Mesodermal cell (in vitro differentiated cells): ENCODE results near the gene KPTN. TPM values are rescaled to one million over a fixed set of nuclear protein-coding genes. Genes with fewer than 3 reads are reported as not detected.

Source experiments
- H3K27ac ChIP-seq: 2 replicates; pipeline ENCODE4 v1.7.0; 2013; ENCODE audit warnings: mild to moderate bottlenecking, low read depth, low read length, moderate library complexity; ENCODE audit not compliant: severe bottlenecking
- H3K36me3 ChIP-seq: 2 replicates; pipeline ENCODE4 v1.7.1; 2013; ENCODE audit warnings: mild to moderate bottlenecking, low read length, moderate library complexity; ENCODE audit not compliant: control insufficient read depth, insufficient read depth
- H3K4me1 ChIP-seq: one replicate; pipeline ENCODE4 v1.7.1; 2013; ENCODE audit warnings: mild to moderate bottlenecking, low read length; ENCODE audit not compliant: insufficient read depth, control insufficient read depth, poor library complexity, severe bottlenecking
- H3K4me3 ChIP-seq: 2 replicates; pipeline ENCODE4 v1.7.0; 2013; ENCODE audit warnings: low read length, control low read depth, mild to moderate bottlenecking; ENCODE audit not compliant: insufficient read depth, poor library complexity, severe bottlenecking; ENCODE audit errors: extremely low read depth
- H3K9me3 ChIP-seq: 2 replicates; pipeline ENCODE4 v1.7.1; 2013; ENCODE audit warnings: mild to moderate bottlenecking, low read length, moderate library complexity; ENCODE audit not compliant: control insufficient read depth
- WGBS, 2 experiments: methylation state at CpG; one replicate each; pipeline ENCODE4 v1.1.5; 2013; ENCODE audit warnings: missing lambda C conversion rate in 2 of 2; ENCODE audit not compliant: insufficient coverage in 2 of 2; 5-methylcytosine and 5-hydroxymethylcytosine counted together
- polyA plus RNA-seq, 2 experiments: library from polyadenylated mRNA; stranded (reverse); fragments of 50-300 nt; gene quantifications; one replicate each; pipeline ENCODE4 v1.2.3, GENCODE V29; 2013

The KPTN gene
- 18.3 TPM for polyA plus RNA-seq (2013, experiment 1 of 2)
- polyA plus RNA-seq (2013, experiment 2 of 2) = 12.5 TPM

GRCh38 chr19:47483800-47484690 lies at the start of gene KPTN:
KPTN (minus strand) TSS chr19:47484219; CDS start chr19:47484160, 59 bp downstream.
- Histone ChIP-seq H3K4me1 (no peaks in the 10 kb centered on the region), H3K27ac (peak within 1 kb of the TSS; percentile 86), H3K36me3 (peaks cover 17% of the 10 kb centered on the region), H3K9me3 (no peaks in the 10 kb centered on the region), H3K4me3 (peak within 1 kb of the TSS; percentile 65)
- WGBS, 2 experiments = 4 to 5% methylated on average over 41 to 43 of the region's 57 CpGs

DNA sequence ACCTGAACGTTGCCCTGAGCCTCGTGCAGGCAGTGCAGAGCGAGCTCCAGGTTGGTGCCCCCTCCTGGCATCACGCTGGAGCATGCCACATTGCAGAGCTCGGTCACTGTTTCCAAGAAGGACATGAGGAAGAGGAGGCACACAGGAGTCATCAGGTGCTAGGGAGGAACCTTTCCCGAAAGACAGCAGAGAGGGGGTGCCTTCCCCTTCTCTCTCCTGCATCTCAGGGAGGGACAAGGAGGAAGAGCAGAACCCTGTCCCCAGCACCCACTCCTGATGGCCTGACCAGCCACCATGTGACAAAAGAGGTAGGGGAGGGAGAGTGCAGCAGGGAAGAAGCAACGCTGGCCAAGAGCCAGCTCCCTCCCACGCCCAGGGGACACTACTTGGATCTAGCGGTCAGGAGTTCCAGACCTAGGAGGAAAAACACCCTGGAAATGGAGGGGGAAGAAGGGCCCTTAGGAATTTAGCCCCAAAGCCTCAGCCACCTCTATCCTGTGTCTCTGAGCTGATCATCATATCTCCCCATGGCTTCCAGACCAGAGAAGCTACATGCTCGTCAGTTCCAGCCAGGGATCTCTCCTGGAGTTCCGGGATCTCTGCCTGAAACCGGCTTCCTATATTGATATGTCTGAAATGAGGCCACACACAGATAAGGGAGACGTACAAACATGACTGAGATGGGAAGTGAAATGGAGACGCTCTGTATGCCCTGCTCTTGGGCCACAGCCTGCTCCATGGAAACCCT lies 47.8 kb upstream of the KPTN start:
- H3K4me1 ChIP-seq = no peaks in the 10 kb centered on the region
- H3K36me3 ChIP-seq = no peaks in the 10 kb centered on the region
- no peak overlapping the region for H3K27ac ChIP-seq
- no peak overlapping the region for H3K4me3 ChIP-seq
- no peaks in the 10 kb centered on the region for H3K9me3 ChIP-seq
- WGBS, 2 experiments = 75 to 84% methylated on average over 11 to 14 of the region's 14 CpGs

DNA sequence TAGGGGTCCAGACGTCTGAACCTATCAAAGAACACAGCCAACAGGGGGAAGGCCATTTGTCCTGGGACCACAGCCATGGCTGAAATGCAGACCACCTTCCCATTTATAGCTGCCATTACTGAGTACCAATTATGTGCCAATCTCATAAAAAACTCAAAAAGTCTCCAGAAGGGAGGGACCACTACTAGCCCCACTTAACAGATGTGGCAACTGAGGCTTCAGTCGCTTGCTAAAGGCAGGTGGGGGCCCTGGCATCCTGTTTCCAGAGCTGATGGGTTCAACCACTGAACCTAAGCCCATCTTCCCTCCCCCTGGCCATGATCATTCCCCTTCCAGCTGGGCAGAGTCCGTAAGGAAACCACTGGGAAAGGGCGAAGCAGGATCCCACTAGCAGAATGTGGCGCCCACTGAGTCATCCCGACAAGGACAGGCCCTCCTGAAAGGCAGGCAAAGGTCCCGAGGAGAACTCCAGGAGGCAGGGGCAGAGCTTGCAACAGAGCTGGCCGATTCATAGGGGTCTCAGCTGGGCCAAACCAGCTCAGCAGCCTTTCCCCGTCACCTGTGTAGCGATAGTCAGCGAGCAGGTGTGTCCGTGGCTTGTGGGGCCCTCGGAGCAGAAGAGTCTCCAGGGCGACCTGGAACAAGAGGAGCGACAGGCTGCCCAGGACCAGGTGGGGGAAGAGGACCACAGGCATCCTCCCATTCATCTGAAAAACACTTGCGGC lies 45.2 kb upstream of the KPTN start:
- Histone ChIP-seq H3K36me3 (no peaks in the 10 kb centered on the region), H3K4me1 (no peaks in the 10 kb centered on the region), H3K4me3 (no peak overlapping the region), H3K27ac (no peak overlapping the region), H3K9me3 (no peaks in the 10 kb centered on the region)
- 84 to 86% methylated on average over 14 to 16 of the region's 16 CpGs for WGBS, 2 experiments

DNA sequence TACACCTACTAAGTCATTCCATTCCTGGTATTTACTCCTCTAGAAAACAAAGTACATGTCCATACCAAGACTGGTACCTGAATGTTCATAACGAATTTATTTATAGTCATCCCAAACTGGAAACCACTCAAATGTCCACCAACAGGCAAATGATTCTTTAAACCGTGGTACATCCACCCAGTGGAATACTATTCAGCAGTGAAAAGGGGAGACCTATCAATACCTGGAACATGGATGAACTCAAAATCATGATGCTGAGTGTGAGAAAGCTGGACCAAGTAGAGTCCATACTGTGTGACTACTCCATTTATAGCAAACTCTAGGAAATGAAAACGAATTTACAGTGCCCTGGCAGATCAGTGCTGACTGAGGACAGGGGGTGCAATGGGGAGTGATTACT lies 42.8 kb upstream of the KPTN start:
- Histone ChIP-seq H3K4me3 (no peak overlapping the region), H3K27ac (no peak overlapping the region), H3K36me3 (no peaks in the 10 kb centered on the region), H3K4me1 (peaks cover 4% of the 10 kb centered on the region), H3K9me3 (no peaks in the 10 kb centered on the region)
- WGBS, 2 experiments = 95 to 100% methylated on average over 2 of the region's 3 CpGs

GRCh38 chr19:47523473-47523872 lies 39.5 kb upstream of the KPTN start:
- peaks cover 9% of the 10 kb centered on the region for H3K4me1 ChIP-seq
- no peak overlapping the region for H3K4me3 ChIP-seq
- 72 to 80% methylated on average over 6 to 7 of the region's 7 CpGs for WGBS, 2 experiments
- no peaks in the 10 kb centered on the region for H3K36me3 ChIP-seq
- no peaks in the 10 kb centered on the region for H3K9me3 ChIP-seq
- peak overlapping the region; percentile 49 for H3K27ac ChIP-seq

- no peak overlapping the region for H3K27ac ChIP-seq
- no peaks in the 10 kb centered on the region for H3K9me3 ChIP-seq
- H3K4me1 ChIP-seq = peaks cover 9% of the 10 kb centered on the region
- H3K36me3 ChIP-seq = no peaks in the 10 kb centered on the region
- WGBS, 2 experiments = 89 to 92% methylated on average over 16 to 18 of the region's 20 CpGs
- no peak overlapping the region for H3K4me3 ChIP-seq
Observed at GRCh38 chr19:47521473-47522180, 37.6 kb upstream of the KPTN start.

GRCh38 chr19:47520839-47521238 lies 36.8 kb upstream of the KPTN start:
- H3K4me3 ChIP-seq = no peak overlapping the region
- H3K27ac ChIP-seq = no peak overlapping the region
- H3K9me3 ChIP-seq = no peaks in the 10 kb centered on the region
- no peaks in the 10 kb centered on the region for H3K36me3 ChIP-seq
- peaks cover 9% of the 10 kb centered on the region for H3K4me1 ChIP-seq
- WGBS, 2 experiments = 89 to 93% methylated on average over 6 of the region's 6 CpGs

- Histone ChIP-seq H3K4me3 (no peak overlapping the region), H3K4me1 (peaks cover 9% of the 10 kb centered on the region), H3K36me3 (no peaks in the 10 kb centered on the region), H3K9me3 (no peaks in the 10 kb centered on the region), H3K27ac (no peak overlapping the region)
- 80 to 87% methylated on average over 9 to 10 of the region's 10 CpGs for WGBS, 2 experiments
Observed at GRCh38 chr19:47520343-47520806, 36.4 kb upstream of the KPTN start.

- no peak overlapping the region for H3K27ac ChIP-seq
- H3K4me1 ChIP-seq = peaks cover 8% of the 10 kb centered on the region
- 87 to 88% methylated on average over 3 to 8 of the region's 9 CpGs for WGBS, 2 experiments
- no peak overlapping the region for H3K4me3 ChIP-seq
- H3K9me3 ChIP-seq = no peaks in the 10 kb centered on the region
- H3K36me3 ChIP-seq = no peaks in the 10 kb centered on the region
Observed at GRCh38 chr19:47518854-47519253, 34.8 kb upstream of the KPTN start.

DNA sequence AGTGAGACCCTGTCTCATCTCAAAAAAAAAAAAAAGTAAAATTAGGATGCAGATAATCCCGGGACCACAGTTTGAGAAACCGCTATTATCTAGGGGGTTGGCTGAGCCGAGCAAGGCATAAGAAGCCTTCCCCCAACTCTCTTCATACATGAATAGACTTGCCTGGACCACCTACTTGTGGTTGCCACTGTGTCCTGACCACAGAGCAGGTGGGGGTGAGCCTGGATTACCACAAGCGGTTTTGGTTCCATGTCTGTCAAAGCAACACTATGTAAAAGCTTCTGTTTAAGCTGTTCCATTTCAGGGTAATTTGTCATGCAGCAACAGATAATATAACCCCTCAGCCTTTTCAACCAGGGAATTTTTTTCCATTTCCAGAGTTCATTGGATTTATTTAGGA lies 34.1 kb upstream of the KPTN start:
- H3K27ac ChIP-seq = no peak overlapping the region
- WGBS, 2 experiments = 100% methylated on average over 1 to 3 of the region's 4 CpGs
- no peaks in the 10 kb centered on the region for H3K36me3 ChIP-seq
- no peak overlapping the region for H3K4me3 ChIP-seq
- peaks cover 9% of the 10 kb centered on the region for H3K4me1 ChIP-seq
- H3K9me3 ChIP-seq = no peaks in the 10 kb centered on the region
